Measurements from ENCODE around the gene GPATCH3.

GPATCH3 gene

DNA sequence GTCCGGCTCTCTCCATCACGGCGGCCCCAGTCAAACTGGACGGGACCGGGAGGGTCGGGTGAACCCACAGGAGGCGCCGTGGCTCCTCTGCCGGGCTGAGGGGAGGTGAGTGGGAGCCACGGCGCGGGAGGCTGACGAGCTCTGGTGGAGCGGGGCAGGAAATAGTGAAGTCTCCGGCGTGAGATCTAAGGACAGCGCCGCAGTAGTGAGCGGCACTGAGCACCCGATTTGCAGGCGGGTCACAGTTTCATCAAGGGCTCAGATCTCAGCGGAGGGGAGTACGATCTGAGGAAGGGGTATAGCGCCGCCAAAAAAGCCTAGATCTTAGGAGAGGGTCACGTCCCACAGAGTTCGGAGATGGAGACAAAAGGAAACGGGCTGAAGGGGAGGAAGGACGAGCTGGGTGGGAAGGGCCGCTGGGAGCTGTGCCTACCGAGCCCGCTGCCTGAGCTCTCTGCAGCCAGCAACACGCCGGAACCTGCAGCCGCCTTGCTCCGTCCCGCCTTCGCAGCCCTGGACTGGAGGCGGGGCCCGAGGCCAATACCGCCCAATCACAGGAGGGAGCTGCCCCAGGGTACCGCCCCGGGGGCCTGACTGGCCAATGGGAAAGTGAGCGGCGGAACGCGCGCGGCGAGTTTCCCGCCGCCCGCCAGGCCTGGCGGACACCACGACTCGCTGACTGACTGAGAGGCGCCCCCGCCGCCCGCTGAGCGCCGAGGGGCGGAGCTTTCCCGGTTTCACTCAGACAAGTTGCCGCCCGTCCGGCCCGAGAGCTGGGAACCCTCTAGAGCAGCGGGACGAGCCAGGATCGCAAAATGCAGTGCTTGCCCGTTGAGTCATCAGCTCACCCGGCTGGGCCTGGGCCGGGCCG lies 35.4 kb downstream of the GPATCH3 start:
- peak overlapping the region; percentile 91 for H3K4me3 ChIP-seq (ENCODE audit: low read depth, low read length)
- TF ChIP-seq, protein P1, sequence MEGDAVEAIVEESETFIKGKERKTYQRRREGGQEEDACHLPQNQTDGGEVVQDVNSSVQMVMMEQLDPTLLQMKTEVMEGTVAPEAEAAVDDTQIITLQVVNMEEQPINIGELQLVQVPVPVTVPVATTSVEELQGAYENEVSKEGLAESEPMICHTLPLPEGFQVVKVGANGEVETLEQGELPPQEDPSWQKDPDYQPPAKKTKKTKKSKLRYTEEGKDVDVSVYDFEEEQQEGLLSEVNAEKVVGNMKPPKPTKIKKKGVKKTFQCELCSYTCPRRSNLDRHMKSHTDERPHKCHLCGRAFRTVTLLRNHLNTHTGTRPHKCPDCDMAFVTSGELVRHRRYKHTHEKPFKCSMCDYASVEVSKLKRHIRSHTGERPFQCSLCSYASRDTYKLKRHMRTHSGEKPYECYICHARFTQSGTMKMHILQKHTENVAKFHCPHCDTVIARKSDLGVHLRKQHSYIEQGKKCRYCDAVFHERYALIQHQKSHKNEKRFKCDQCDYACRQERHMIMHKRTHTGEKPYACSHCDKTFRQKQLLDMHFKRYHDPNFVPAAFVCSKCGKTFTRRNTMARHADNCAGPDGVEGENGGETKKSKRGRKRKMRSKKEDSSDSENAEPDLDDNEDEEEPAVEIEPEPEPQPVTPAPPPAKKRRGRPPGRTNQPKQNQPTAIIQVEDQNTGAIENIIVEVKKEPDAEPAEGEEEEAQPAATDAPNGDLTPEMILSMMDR (IDR thresholded peaks at IDR 0.05; ENCODE audit: low read depth, low read length, missing control alignments) = no peak
- peak; percentile 90 for DNase-seq (ENCODE audit: low read depth)

DNA sequence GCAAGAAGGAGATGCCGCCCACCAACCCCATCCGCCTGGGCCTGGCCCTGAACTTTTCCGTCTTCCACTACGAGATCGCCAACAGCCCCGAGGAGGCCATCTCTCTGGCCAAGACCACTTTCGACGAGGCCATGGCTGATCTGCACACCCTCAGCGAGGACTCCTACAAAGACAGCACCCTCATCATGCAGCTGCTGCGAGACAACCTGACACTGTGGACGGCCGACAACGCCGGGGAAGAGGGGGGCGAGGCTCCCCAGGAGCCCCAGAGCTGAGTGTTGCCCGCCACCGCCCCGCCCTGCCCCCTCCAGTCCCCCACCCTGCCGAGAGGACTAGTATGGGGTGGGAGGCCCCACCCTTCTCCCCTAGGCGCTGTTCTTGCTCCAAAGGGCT lies 36.6 kb downstream of the GPATCH3 start:
- no peak for DNase-seq (ENCODE audit: low read depth)
- peak overlapping the region; percentile 91 for H3K4me3 ChIP-seq (ENCODE audit: low read depth, low read length)
- TF ChIP-seq, protein P1 (IDR thresholded peaks at IDR 0.05; ENCODE audit: low read depth, low read length, missing control alignments) = no peak

DNA sequence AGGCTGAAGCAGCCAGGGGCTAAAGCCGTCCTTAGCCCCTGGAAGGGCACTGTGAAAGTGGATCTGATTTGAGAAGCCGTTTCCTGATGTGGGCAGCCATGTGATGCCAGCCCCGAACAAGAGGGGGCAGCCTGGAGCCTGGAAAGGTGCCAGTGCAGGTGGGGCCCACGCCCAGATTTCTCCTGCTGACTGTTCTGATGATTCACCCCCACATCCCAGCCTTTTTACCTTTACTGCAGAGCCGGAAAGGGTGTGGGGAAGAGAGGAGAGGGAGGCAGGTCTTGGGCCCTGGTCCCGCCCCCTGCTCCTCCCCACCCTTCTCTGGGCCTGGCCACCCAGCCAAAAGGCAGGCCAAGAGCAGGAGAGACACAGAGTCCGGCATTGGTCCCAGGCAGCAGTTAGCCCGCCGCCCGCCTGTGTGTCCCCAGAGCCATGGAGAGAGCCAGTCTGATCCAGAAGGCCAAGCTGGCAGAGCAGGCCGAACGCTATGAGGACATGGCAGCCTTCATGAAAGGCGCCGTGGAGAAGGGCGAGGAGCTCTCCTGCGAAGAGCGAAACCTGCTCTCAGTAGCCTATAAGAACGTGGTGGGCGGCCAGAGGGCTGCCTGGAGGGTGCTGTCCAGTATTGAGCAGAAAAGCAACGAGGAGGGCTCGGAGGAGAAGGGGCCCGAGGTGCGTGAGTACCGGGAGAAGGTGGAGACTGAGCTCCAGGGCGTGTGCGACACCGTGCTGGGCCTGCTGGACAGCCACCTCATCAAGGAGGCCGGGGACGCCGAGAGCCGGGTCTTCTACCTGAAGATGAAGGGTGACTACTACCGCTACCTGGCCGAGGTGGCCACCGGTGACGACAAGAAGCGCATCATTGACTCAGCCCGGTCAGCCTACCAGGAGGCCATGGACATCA lies 37.2 kb downstream of the GPATCH3 start, which contains the start of gene SFN:
Gene SFN (plus strand): TSS at position 369 of the 904 bp plus-strand sequence. CDS start 64 bp downstream, at position 433.
- TF ChIP-seq, protein P1 (IDR thresholded peaks at IDR 0.05; ENCODE audit: low read depth, low read length, missing control alignments) = peak; percentile 77
- peak within 1 kb of the TSS; percentile 91 for H3K4me3 ChIP-seq (ENCODE audit: low read depth, low read length)
- no peak for DNase-seq (ENCODE audit: low read depth)

DNA sequence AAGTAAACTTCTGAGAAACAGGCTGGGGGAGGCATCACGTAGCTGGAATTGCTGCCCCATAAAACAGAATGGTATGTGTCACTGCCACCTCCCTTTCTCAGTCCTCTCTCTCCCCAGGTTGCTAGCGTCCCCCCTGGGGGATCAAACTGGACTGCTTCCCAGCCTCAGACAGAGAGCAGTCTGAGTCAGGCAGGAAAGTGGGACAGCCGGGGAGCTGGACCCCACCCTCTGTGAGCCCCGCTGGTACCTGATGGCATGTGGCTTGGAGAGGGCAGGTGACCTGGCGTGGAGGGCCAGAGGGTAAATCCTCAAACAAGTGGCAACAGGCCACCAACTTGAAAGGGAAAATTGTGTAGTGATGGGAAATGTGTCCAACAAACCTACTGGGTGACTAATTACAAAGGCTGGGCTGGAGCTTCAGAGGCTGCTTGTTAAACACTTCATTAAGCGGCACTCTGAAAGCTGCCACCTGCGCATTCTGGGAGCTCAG lies 38.3 kb downstream of the GPATCH3 start:
- TF ChIP-seq, protein P1 (IDR thresholded peaks at IDR 0.05; ENCODE audit: low read depth, low read length, missing control alignments) = no peak
- H3K4me3 ChIP-seq (ENCODE audit: low read depth, low read length) = no peak overlapping the region
- no peak for DNase-seq (ENCODE audit: low read depth)

DNA sequence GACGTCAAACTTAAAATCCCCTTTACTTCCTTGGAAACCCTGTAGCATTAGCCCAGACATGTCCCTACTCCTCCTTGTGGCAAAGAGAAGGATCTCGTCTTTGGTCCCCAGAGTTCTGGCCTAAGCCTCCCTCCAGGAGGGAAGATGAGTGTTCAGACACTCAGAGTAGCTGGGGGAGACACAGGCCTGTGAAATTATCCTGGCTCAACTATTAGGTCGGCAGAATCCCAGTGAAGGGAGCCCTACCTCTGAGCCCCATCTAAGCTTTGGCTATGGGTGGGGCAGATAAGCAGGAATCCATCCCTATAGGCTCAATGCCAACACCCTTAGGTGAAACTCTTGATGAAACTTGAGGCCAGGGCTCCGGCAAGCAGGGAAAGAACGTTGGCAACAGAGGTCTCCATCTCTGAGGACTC lies 39.0 kb downstream of the GPATCH3 start:
- no peak for DNase-seq (ENCODE audit: low read depth)
- H3K4me3 ChIP-seq (ENCODE audit: low read depth, low read length) = no peak overlapping the region
- TF ChIP-seq, protein P1 (IDR thresholded peaks at IDR 0.05; ENCODE audit: low read depth, low read length, missing control alignments) = no peak

DNA sequence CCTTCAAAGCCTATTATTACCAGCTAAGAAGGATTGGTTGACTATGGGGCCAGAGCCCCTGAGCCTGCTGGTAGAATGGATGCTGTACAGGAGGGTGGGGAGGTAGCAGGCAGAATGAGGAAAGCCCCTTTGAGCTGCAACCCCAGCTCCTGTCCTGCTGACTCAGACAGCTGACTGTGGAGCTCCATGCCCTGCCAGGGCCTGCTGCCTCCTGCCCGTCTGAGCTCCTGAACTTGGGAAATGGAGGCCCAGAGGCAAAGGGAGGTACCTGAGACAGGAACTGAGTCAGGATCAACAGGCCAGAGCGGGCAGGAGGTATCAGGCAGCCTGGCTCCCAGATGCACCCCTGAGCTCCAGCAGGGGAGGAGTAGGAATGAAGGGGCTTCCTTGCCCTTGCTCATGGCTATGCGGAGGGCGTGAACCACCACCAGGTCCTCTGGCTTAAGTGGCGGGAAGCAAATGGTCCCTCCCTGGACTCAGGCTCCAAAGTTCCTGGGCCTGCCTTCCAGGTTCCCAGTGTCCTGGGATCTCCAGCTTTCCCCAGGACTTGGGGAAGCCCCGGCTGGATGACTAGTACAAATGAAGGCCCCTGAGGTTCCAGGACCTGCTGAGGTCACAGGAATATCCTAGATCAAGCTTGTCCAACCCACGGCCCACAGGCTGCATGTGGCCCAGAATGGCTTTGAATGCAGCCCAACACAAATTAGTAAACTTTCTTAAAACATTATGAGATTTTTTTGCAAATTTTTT lies 41.2 kb downstream of the GPATCH3 start:
- no peak for DNase-seq (ENCODE audit: low read depth)
- TF ChIP-seq, protein P1 (IDR thresholded peaks at IDR 0.05; ENCODE audit: low read depth, low read length, missing control alignments) = no peak
- H3K4me3 ChIP-seq (ENCODE audit: low read depth, low read length) = no peak overlapping the region

Data from GM12864 (cell line).